DMS79 (cell line): ENCODE measurements around the gene PGM2L1.

ENCODE experiments used
- DNase-seq: peaks from one replicate; lab custom pipeline; 2025; lab: John Stamatoyannopoulos, UW

Gene PGM2L1

DNA sequence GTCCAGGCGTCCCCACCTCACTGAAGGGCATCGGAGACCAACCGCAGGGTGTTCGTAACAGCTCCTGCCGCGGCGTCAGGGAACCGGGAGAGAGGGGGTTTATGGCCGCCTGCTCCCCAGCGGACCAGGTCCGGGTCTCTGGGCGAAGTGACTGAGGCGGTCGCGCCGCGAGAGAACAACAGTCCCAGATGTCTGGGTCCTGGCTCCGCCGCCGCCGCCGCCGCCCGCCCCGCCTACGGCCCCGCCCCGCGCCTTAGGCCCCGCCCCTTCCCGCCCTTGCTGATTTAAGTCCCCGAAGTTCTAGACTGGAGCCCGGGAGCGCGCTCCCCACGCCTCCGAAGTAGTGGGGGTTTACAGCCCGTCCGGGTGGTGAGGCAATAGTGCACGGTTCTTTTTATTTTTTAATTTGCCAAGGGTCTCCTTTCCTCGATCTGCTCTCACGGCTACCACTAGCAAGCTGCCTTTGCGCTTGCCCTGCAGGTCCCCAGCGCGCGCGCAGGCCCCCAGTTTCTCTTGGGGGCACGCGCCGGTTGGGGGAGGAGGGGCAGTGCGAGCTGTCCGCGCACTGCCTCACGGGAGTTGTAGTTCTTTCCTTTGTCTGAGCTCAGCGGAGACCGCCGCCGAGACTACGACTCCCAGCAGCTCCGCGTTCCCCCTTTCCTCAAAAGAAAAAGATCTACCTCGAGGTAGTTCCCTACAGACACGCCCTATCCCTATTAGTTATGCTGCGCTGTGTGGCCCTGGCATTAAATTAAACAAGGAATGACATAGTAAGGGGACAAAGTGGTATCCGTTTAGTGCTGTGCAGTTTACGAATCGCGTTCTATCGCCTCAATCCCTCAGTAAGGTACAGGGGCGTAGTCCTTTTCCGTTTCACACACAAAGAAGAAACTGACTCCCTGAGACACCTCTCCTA lies at the start of gene PGM2L1:
TSS of gene PGM2L1 (minus strand) at position 190 of the 916 bp plus-strand sequence. CDS start 272 bp downstream, outside the sequence.
- DNase-seq: peak; percentile 98

DNA sequence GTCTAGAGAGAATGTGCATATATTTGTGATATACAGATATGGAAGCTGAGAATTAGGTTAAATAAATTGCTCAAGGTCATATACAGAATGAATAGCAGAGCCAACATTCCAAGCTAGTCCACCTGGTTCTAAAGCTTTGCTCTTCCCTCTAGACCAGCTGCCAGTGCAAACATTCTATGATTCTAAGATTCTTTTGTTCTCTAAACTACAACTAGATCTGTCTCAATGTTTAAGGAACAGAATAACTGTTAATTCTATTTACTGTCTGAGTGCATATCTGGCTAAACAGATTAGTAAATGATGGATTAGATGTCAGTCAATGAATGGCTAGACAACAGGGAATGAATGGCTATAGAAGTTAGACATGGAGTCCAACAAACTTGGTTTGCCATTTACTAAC lies 49.5 kb upstream of the PGM2L1 start:
- no peak for DNase-seq

- no peak for DNase-seq
Observed at GRCh38 chr11:74446532-74446938, 48.3 kb upstream of the PGM2L1 start.

- DNase-seq: peak; percentile 18
Observed at GRCh38 chr11:74444173-74444826, 46.1 kb upstream of the PGM2L1 start.

GRCh38 chr11:74443071-74443864 lies 45.0 kb upstream of the PGM2L1 start:
- DNase-seq: peak; percentile 93

DNA sequence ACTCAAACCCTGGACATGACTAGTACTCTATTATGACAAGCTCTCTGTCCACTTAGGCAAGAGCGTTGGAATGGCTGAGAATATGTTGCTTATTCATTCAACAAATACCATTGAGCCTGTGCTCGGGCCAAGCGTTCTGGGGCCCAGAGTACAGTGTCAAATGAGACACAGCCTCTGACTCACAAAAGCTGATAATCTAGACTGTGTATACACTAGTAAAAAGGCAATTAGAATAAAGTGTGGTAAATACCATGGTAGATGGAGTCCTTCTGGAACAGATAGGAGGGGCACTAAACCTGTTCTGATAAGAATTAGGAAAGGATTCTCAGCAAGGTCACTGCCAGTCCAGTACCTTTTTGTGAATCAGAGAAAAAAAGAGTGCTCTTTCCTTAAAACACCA lies 44.4 kb upstream of the PGM2L1 start:
- DNase-seq: no peak

- DNase-seq: no peak
Observed at GRCh38 chr11:74438681-74439080, 40.4 kb upstream of the PGM2L1 start.

DNA sequence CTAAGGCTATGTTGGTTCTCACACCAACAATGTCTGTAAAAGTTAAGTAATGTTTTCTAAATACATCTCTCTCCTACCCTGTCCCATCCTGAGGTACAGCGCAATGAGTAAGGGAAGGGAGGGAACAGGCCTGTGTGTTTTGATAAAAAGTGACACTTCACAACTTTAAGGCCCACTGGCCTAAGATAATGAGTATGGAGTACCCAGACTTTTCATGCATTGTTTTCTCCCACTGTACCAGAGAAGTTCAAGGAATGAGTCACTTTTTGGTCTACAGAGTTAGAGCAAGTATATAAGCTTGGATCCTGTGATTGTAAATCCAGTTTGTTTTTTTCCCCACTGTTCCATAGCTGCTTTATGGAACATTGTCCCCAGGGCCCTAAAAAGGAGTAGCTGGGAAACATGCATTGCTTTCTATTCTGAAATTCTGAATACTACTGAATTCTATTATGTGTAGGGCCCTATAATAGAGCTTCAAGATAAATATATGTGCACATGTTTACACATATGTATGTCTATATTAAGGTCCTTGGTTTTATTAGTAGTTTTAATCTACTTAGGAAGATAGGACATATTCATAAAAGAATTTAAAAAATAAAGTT lies 39.3 kb upstream of the PGM2L1 start:
- DNase-seq: peak; percentile 28

GRCh38 chr11:74434528-74434927 lies 36.3 kb upstream of the PGM2L1 start:
- DNase-seq: no peak

DNA sequence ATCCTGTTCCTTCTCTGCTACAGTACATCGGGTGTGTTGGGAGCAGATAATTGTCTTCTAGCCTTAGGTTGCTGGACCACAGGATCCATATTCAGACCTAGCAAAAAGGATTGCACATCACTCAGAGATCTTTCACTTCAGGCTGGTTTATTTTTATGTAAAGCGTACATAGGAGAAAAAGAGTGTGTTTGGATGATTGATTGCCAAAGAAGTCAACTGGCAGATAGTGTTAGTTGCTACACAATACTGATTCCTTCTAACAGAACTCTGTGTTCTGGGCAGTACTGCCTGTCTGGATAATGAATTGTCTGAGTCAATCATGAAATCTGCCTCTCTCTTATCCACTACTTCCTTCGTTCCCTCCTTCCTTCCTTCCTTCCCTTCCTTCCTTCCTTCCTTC lies 31.0 kb upstream of the PGM2L1 start:
- DNase-seq: no peak

DNA sequence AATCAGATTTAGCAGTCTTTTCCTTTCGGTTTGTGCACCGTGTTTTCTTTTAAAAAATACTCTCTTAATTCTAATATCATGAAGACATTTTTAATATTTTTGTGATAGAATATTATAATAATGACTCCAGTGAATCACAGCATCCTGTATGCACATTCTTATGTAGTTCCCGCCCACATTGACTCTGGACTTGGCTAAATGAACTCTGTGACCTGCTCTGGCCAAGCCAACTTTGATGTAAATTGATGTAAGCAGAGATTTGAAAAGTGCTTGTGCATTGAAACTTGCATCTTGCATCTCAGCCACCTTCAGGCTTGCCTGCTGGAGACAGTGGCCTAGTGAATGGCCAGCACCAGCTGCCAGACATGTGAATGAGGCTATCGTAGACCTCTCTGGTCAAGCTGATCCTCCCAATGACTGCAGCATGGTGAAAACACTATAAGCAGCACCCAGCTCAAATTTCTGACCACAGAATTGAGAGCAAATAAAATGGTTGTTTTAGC lies 29.2 kb upstream of the PGM2L1 start:
- no peak for DNase-seq

- DNase-seq: no peak
Observed at GRCh38 chr11:74425100-74425499, 26.9 kb upstream of the PGM2L1 start.

DNA sequence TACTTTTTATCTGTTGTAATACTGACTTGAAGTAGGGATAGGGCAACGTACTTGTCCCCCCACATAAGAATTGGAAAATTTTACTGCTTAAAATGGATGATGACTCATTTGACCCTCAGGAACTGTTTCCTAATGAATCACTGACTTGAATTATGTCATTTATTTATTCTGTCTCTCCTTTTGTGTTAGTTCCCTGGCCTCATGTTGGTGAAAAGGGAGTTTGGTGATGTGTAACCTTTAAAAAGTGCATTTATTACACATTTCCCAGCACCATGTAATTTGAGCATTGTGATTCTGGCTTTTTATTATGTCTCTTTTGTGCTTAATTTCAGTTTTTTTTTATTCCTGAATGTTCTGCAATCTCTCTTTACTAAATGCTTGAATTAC lies 20.3 kb upstream of the PGM2L1 start:
- peak; percentile 66 for DNase-seq

DNA sequence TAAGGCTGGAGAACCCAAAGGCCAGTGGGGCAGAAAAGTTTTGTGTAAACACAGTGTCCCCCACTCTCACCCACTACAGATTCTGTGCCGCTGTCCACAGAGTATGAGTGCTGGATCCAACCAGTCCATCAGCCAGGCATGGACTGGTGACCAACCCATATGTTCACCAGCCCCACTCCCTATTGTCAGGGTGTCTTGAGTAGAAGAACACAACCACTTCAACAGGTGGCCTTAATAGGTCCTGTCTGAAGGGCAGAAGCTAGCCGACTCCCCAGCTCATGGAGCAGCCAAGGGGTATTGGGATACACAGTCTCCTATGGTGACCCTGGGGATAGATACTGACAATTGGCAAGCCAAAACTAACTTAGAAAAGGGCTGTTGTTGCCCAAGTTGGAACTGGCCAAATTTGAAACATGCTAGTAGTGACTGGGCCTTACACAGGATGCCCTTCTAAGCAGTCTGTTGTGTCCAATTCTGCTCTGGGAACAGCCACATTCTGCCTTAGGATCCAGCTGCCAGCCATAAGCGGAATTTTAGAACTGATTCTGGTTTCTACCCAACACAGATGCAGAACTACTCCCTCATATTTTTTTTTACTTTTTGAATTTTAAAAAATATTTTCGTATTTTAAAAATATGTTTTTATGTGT lies 19.8 kb upstream of the PGM2L1 start:
- peak; percentile 69 for DNase-seq

DNA sequence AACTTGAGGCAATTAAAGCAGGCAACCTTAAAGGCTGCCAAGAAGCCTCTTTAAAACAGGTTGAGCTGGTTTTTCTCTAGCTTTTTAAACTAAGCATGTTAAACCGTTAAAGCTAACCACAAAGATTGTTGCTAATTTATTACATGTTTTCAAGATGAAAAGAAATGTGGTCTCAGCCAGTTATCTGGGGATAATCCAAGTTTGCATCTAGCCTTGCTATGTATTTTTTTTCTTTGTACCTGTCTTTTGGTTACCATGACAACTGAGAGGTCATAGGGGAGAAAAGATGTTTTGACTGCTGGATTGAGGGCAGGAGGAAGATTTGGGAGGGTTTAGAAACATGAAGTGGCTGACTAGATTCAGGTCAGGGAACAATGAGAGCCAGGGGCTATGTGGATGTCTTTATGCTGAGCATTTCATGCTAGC lies 19.2 kb upstream of the PGM2L1 start:
- DNase-seq: peak; percentile 99

- DNase-seq: peak; percentile 90
Observed at GRCh38 chr11:74416974-74417373, 18.7 kb upstream of the PGM2L1 start.

DNA sequence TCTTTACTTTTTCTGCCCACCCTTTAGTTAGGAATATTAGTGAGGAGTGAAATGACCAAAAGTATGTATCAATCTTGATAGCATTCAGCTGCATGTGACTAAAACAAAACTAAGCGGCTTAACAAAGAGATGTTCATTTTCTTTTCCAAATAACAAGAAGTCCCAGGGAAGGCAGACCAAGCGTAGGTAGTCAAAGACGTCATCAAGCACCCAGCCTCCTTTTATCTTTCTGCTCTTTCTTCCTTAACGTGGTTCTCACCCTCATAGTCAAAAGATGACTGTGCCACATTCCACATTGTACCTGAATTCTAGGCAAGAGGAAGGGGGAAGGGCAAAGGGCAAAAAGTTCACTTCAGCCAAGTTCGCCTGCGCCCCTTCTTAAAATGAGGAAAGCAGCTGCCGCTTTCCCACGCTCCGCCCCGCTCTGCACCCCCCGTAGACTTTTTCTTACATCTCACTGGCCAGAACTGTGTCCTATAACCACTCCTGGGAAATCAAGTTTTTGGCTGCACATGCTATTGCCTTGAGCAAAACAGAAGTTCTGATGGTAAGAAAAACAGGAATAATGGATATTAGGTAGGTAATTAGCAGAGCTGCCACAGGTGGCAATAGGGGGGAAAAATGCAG lies 14.6 kb upstream of the PGM2L1 start:
- DNase-seq: no peak

GRCh38 chr11:74412321-74412720 lies 14.1 kb upstream of the PGM2L1 start:
- DNase-seq: no peak

DNA sequence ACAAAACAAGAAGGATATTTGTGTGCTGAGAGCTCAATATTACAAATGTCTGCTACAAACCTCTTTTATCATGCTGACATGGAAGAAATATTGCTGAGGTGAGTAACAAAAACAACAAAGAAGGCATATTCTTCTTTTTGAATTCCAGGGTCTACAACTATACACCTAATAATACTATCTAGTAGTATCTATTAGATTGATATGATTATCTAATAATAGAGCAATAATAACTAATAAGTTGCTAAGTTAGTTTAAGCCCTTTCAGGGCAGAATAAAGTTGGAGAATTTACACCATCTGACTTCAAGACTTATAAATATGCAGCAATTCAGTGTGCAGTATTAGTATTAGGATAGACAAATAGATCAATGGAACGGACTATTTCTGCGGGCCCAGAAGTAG lies 11.4 kb upstream of the PGM2L1 start:
- DNase-seq: no peak

GRCh38 chr11:74403607-74404321 lies 5.5 kb upstream of the PGM2L1 start:
- no peak for DNase-seq
